K562 (cell line): ENCODE results near the gene DISC1. TPM values are rescaled to one million over a fixed set of nuclear protein-coding genes. Genes with fewer than 3 reads are reported as not detected.

Experiments
- ATAC-seq: fragments of 200-7000 bp; cut with Tn5 transposase; 3 replicates; pipeline ENCODE4 v1.9.1; 2020; ENCODE audit warnings: moderate library complexity
- BruUV-seq: library from RNA; stranded (reverse); fragments of 400-500 nt; replicated peaks from 2 replicates; lab custom pipeline; 2021; lab: Mats Ljungman, UMichigan
- CTCF ChIA-PET: fragments of 300-600 bp; formaldehyde crosslinking; extraction: SDS; loops from one replicate; lab custom pipeline; 2021; ENCODE audit warnings: low intra/inter-chr PET ratio; lab: Yijun Ruan, JAX
- POLR2A ChIA-PET: fragments of 300-600, 350-650 bp; sonication (Branson Sonifier 250); formaldehyde crosslinking; extraction: SDS; loops from one replicate; lab custom pipeline; 2021; ENCODE audit warnings: antibody characterized with exemption, inconsistent platforms; lab: Yijun Ruan, JAX
- DNase-seq, 4 experiments: peaks; one replicate each; pipeline versions ENCODE4 v3.0.0 to v3.0.0-alpha.2; 2011 to 2018; ENCODE audit warnings: low spot score in 3 of 4, mixed read lengths in 3 of 4; ENCODE audit errors: extremely low read depth in 1 of 4
- FAIRE-seq: peaks from 2 replicates; lab custom pipeline; 2011; peaks lifted over from hg19 to GRCh38; lab: Jason Lieb, UNC
- H2AFZ ChIP-seq: 2 replicates; pipeline ENCODE4 v1.6.0; 2011; ENCODE audit warnings: low read depth, low read length, control low read depth, inconsistent platforms
- H3K27ac ChIP-seq: fragments of 200-600 bp; 3 replicates; pipeline ENCODE4 v1.8.0; 2011; ENCODE audit warnings: low read depth, mild to moderate bottlenecking, control low read depth, inconsistent platforms, low read length, moderate library complexity, mixed read lengths; ENCODE audit errors: extremely low read depth
- H3K27me3 ChIP-seq, 2 experiments: fragments of 300-600 bp in 1 of 2; 2 replicates in 1 of 2; 3 replicates in 1 of 2; pipeline versions ENCODE4 v1.6.0 to v1.8.0; 2011; ENCODE audit warnings: inconsistent platforms in 2 of 2, low read length in 2 of 2, mild to moderate bottlenecking in 1 of 2, mixed read lengths in 1 of 2, moderate library complexity in 1 of 2; ENCODE audit not compliant: control insufficient read depth in 2 of 2, insufficient read depth in 2 of 2
- H3K36me3 ChIP-seq: fragments of 300-600 bp; 3 replicates; pipeline ENCODE4 v1.8.0; 2011; ENCODE audit warnings: mild to moderate bottlenecking, low read length, inconsistent platforms; ENCODE audit not compliant: control insufficient read depth, insufficient read depth
- H3K4me1 ChIP-seq, 2 experiments: fragments of 200-600 bp in 1 of 2; replicated peaks in 1 of 2; 2 replicates in 1 of 2; 3 replicates in 1 of 2; pipeline versions ENCODE4 v1.5.1 to v1.8.0; 2011; ENCODE audit warnings: inconsistent platforms in 2 of 2, low read length in 2 of 2, mild to moderate bottlenecking in 1 of 2, mixed read lengths in 1 of 2, moderate library complexity in 1 of 2; ENCODE audit not compliant: control insufficient read depth in 2 of 2, insufficient read depth in 2 of 2
- H3K4me2 ChIP-seq: 2 replicates; pipeline ENCODE4 v1.6.1; 2011; ENCODE audit warnings: low read length, control low read depth, inconsistent platforms, mixed read lengths; ENCODE audit not compliant: insufficient read depth
- H3K4me3 ChIP-seq: fragments of 200-600 bp; sonication (generic), shearing (Covaris generic); 2 replicates; pipeline ENCODE4 v1.5.1; 2016; ENCODE audit warnings: control low read depth, inconsistent platforms
- H3K79me2 ChIP-seq: fragments of 200-600 bp; 3 replicates; pipeline ENCODE4 v1.8.0; 2011; ENCODE audit warnings: low read length, inconsistent platforms; ENCODE audit not compliant: control insufficient read depth, insufficient read depth
- H3K9ac ChIP-seq, 2 experiments: 2 replicates each; pipeline versions ENCODE4 v1.6.0 to v1.6.1; 2011; ENCODE audit warnings: low read depth in 2 of 2, low read length in 2 of 2, control low read depth in 1 of 2, inconsistent platforms in 1 of 2, mild to moderate bottlenecking in 1 of 2, mixed read lengths in 1 of 2; ENCODE audit not compliant: insufficient read depth in 1 of 2
- H3K9me1 ChIP-seq: one replicate; pipeline ENCODE4 v1.6.0; 2011; ENCODE audit warnings: inconsistent platforms, mild to moderate bottlenecking, low read length, moderate library complexity; ENCODE audit not compliant: control insufficient read depth, insufficient read depth
- H3K9me3 ChIP-seq: replicated peaks from 2 replicates; pipeline ENCODE4 v1.5.1; 2011; ENCODE audit warnings: low read depth, low read length, inconsistent platforms; ENCODE audit not compliant: control insufficient read depth, insufficient read depth
- H4K20me1 ChIP-seq: replicated peaks from 2 replicates; pipeline ENCODE4 v1.6.1; 2011; ENCODE audit warnings: low read length, inconsistent platforms, mixed read lengths; ENCODE audit not compliant: control insufficient read depth, insufficient read depth
- ETS2 ChIP-seq: IDR thresholded peaks from 2 replicates; pipeline ENCODE4 v1.6.1; 2016; ENCODE audit warnings: borderline replicate concordance, missing genetic modification characterization, mild to moderate bottlenecking, moderate library complexity, missing compliant biosample characterization; ENCODE audit not compliant: poor library complexity, severe bottlenecking
- HDGF ChIP-seq: fragments of 450-650 bp; IDR thresholded peaks from 2 replicates; pipeline ENCODE4 v1.6.1; 2016
- POLR2AphosphoS5 ChIP-seq: IDR thresholded peaks from 2 replicates; pipeline ENCODE4 v1.6.1; 2011; ENCODE audit warnings: mild to moderate bottlenecking, low read depth, low read length, moderate library complexity; ENCODE audit not compliant: control insufficient read depth, insufficient read depth
- ZNF232 ChIP-seq: sonication (generic); formaldehyde crosslinking; IDR thresholded peaks from 2 replicates; pipeline ENCODE4 v1.8.0; 2022; ENCODE audit warnings: mild to moderate bottlenecking, missing genetic modification reagents
- WGBS: fragments of 100-300 bp; shearing (Covaris generic); methylation state at CpG from one replicate; pipeline ENCODE4 v1.1.6; 2016; ENCODE audit warnings: low coverage, mixed read lengths; ENCODE audit not compliant: insufficient coverage; ENCODE audit errors: missing lambda C conversion rate; 5-methylcytosine and 5-hydroxymethylcytosine counted together
- in situ Hi-C: fragments of 300-500 bp; cut with MboI; formaldehyde crosslinking; loops from 4 replicates; pipeline ENCODE4 v1.15.0; 2018; ENCODE audit warnings: inconsistent platforms, mixed read lengths
- intact Hi-C: fragments of 100-400 bp; cut with micrococcal nuclease; formaldehyde crosslinking; loops from 2 replicates; pipeline ENCODE4 v1.14.2; 2022
- polyA plus RNA-seq, 8 experiments: library from polyadenylated mRNA; depleted of rRNA in 4 of 8; stranded (reverse) in 5 of 8; unstranded in 3 of 8; fragments of >200 nt; fragmentation: Nextera tagmentation in 2 of 8; fragmentation: Illumina TruSeq in 1 of 8; extraction: Ambion mirVana in 2 of 8; extraction: Trizol in 1 of 8; gene quantifications; 2 replicates each; pipeline versions ENCODE4 v1.2.1 to v1.2.3, GENCODE V29; 2011 to 2014; ENCODE audit warnings: inconsistent platforms in 1 of 8, missing spikeins in 1 of 8
- total RNA-seq, 7 experiments: library from RNA; depleted of rRNA in 6 of 7; stranded (reverse); fragments of >200 nt in 6 of 7; fragmentation: Illumina TruSeq in 2 of 7; extraction: Trizol in 2 of 7; gene quantifications; 2 replicates each; pipeline versions ENCODE4 v1.2.1 to v1.2.3, GENCODE V29; 2011 to 2021; ENCODE audit warnings: low replicate concordance in 1 of 7
- TF ChIP-seq, protein P1 (sequence below): sonication (generic); formaldehyde crosslinking; IDR thresholded peaks from 2 replicates; pipeline ENCODE4 v1.5.0; 2020; ENCODE audit warnings: missing genetic modification reagents
- TF ChIP-seq, protein P2 (sequence below): fragments of 250-450 bp; sonication (Bioruptor Pico); IDR thresholded peaks from 2 replicates; pipeline ENCODE4 v1.8.0; 2022; ENCODE audit warnings: moderate library complexity, mild to moderate bottlenecking, inconsistent platforms

Gene DISC1
- total and polyA plus RNA-seq, 9 of the 15 experiments (the other 6 are each of a cell fraction or from before 2014, with no cell fraction given), result 0.01 to 0.11 (median 0.08) TPM; not detected in 1

DNA sequence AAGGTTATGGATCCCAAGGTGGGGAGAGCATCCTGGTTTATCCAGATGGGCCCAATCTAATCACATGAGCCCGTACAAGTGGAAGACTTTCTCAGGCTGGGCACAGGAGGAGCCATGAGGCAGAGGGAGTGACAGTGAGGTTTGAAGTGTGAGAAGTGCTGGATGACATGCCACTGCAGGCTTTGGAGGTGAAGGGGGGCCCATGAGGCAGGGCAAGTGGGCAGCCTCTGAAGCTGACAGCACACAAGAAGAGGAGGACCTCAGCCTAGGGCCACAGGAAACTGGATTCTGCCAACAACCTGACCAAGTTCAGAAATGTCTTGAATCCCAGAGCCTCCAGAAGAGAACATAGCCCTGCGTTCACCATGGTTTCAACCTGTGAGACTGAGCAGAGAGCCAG, 311.6 kb downstream of the DISC1 start:
- H3K27ac ChIP-seq, result no peak overlapping the region
- DNase-seq, result no peak
- POLR2A ChIA-PET, result interaction anchor here (0.5 kb wide), 1 partner anchor 44 kb away, joined by 3 read pairs; no protein-coding TSS in a partner anchor
- no peaks in the 10 kb centered on the region for H3K4me1 ChIP-seq
- no peak overlapping the region for H3K4me3 ChIP-seq
- no peak overlapping the region for H3K4me2 ChIP-seq
- no TSS peak for BruUV-seq
- H4K20me1 ChIP-seq, result no peaks in the 10 kb centered on the region
- H3K36me3 ChIP-seq, result no peaks in the 10 kb centered on the region
- no peak for TF ChIP-seq HDGF
- TF ChIP-seq ZNF232, result no peak
- TF ChIP-seq, protein P1, sequence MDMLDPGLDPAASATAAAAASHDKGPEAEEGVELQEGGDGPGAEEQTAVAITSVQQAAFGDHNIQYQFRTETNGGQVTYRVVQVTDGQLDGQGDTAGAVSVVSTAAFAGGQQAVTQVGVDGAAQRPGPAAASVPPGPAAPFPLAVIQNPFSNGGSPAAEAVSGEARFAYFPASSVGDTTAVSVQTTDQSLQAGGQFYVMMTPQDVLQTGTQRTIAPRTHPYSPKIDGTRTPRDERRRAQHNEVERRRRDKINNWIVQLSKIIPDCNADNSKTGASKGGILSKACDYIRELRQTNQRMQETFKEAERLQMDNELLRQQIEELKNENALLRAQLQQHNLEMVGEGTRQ (CRISPR knock-in tag), result no peak
- TF ChIP-seq, protein P2, sequence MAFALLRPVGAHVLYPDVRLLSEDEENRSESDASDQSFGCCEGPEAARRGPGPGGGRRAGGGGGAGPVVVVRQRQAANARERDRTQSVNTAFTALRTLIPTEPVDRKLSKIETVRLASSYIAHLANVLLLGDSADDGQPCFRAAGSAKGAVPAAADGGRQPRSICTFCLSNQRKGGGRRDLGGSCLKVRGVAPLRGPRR, result no peak
- no peak for TF ChIP-seq ETS2
- TF ChIP-seq POLR2AphosphoS5, result no peak
- peaks cover 0 to 8% of the 10 kb centered on the region in 2 experiments; a peak in 1 of 5 replicates for H3K27me3 ChIP-seq
- no peak for FAIRE-seq
- no peak overlapping the region for H3K9ac ChIP-seq
- no peaks in the 10 kb centered on the region for H3K9me1 ChIP-seq
- no peak overlapping the region for H2AFZ ChIP-seq
- CTCF ChIA-PET, result no interaction called here
- intact Hi-C loops (no loop called here), in situ Hi-C loops (no loop called here)
- no peak for ATAC-seq
- H3K79me2 ChIP-seq, result no peaks in the 10 kb centered on the region
- 0% methylated on average over 2 of the region's 2 CpGs for WGBS
- H3K9me3 ChIP-seq, result no peaks in the 10 kb centered on the region
